ENCODE measurements around the gene IL1RL2.

Gene IL1RL2

DNA sequence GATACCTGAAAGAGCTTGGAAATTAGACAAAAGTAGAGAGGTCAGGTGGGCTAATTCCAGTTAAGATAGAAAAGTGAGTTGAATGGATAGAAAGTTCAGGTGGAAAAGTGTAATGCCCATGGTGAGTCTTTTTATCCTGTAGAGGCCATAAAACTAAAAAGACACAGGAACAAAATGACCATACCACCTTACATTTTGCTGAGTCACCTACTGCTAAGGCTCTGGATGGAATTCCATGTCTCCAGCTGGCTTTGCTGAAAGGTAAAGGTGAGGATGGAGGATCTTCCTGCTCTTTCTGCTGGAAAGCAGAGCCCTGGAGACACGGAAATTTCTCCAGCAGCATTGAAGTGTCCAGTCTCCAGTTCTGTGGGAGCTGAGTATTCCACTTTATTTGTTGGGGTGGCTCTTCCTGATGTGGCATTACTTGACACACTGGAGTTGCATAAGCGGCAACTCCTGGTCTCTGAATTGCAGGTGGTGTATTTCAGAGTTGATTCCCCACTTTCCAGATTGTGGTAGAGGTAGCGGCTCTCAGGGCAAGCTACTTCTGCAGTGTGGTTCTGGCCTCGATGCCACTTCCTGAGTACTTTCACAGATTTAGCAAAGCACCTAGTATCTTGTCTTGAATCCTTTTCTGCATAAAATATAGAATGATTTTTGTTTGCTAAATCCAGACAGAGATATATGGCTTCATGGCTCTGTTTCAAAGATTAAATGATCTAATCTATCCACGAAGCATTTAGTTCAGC, 10.7 kb downstream of the IL1RL2 start:
- no peak for DNase-seq

DNA sequence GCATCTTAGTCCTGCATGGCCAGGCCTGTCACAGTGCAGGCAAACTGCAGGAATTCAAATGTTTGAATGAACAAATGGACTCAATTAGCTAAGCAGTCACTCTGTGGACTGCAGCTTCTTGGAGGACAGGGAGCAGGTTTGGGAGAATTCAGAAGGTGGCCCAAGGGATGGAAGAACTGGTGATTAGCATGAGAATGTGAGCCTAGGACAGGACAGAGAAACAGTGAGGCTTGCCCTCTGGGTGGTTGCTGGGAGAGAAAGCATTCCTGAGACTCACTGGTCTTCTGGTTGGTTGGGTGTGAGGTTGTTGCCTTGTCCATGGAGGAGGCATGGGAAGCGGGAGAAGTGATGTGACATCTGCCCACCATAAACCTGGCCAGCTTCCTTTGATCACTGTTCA, 13.7 kb downstream of the IL1RL2 start:
- DNase-seq, result no peak

DNA sequence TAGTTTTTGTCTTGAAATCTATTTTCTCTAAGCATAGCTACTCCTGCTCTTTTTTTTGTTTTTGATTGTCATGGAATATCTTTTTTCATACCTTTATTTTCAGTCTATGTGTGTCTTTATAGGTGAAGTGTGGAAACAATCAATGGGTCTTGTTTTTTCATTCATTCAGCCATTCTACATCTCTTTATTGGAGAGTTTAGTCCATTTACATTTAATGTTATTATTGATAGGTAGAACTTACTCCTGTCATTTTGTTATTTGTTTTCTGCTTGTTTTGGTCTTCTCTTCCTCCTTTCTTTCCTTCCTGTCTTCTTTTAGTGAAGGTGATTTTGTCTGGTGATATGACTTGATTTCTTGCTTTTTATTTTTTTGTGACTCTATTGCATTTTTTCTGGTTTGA, 17.8 kb downstream of the IL1RL2 start:
- DNase-seq, result no peak

DNA sequence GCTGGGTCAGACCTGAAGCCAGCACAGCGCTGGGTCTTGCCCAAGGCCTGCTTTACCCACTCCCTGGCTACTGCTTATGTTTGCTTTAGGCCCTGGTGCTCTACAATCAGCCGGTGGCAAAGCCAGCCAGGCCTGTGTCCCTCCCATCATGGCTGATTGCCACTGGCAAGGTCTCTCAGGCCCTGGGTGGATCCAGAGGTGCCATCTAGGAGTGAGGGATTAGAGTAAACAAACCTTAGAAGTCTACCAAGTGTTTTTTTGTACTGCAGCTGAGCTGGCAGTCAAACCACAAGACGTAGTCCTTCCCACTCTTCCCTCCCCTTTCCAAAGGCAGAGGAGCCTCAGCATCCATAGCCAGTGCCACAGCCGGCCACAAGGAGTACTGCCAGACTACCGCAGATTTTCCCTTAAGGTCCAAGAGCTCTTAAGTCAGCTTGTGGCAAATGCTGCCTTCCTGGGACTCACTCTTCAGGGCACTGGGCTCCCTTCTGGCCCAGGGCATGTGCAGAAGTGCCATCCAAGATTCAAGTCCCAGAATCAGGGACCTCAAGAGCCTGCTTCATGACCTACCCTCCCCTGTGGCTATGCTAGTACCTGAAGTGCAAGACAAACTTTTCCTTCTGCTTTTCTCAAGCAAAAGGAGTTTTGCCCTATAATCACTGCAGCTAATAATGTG, 20.0 kb downstream of the IL1RL2 start:
- DNase-seq, result no peak

DNA sequence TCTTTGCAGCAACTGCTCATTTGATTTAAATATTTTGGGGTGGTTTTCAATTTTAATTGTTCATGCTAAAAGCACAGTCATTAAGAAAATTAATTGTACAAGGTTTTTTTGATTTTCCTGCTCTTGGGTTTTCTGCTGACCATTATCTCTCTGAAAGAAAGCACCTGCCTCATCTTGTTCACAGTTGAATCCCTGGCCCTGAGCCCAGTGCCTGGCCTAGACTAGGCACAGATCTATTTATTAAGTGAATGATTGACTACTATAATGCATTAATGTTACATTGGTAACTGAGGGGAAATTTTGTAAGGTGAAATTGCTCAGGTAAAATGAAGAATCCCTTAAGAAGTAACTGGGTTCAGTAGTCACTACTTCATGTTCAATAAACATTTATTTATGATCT, 22.0 kb downstream of the IL1RL2 start:
- DNase-seq, result no peak

DNA sequence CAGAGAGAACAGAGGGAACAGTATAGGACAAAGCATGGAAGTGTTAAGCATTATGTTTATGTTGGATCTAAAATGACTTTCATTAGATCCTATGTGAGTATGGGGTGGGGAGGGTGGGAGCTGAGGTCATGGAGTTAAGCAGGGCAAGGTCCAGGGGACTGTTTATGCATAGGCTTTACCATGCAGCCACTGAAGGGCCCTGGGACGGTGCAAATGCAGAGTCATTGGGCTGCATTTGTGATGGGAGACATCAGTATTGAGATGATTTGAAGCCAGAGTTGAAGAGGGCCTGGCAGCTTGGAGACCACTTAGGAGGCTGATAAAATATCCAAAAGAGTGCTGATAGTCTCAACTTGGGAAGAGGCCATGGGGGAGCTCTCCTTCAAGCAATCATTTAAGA, 22.7 kb downstream of the IL1RL2 start:
- DNase-seq, result no peak

DNA sequence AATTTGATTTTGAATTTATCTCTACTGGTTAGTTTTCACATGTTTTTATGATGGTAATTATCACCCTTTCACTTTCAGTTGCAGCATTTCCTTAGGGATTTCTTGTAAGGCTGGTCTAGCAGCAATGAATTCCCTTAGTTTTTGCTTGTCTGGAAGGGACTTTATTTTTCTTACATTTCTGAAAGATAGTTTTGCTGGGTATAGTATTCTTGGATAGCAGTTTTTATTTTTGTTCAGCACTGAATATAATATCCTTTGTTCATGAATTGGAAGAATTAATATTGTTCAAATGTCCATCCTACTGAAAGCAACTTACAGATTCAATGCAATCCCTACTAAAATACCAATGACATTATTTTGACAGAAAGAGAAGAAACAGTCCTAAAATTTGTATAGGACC, 30.2 kb downstream of the IL1RL2 start:
- DNase-seq, result no peak

DNA sequence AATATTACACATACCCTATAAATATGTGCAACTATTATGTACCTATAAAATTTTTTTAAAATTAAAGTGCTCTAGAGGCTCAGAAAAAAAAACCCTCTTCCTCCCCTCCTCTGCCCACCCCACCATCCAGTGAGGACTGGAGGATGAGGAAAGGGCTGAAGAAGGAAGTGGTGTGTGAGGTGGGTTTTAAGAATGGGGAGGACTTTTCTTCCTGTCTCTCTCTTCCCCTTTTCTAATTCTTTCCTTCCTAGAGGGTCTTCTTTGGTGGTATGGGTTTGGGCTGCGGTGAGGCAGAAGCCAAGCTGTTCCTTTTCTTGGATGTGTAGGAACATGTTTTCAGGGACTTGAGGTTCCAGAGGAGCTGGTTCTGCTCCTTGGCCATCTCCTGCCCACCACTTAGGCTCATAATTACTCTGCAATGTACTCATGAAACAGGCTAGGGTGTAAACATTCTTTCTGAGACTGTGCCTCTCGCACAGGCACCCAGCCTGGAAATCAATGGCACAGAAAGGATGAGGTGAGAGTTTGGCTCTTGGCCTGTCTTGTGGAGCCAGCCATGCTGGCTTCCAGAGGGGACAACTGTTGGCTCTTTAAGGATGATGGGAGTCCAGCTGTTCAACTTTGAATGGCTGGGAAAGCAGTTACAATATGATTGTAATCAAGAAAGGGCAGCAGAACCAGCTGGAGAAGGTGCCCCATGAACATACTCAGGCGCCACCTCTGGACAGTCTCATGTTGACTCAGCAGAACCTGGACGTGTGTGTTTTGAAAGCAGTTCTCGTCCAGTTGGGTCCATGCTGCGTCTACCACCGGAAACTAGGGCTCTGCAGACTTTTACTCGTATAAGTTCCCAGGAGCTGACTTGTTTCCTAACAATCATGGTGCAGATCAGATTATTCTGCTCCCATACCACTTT, 38.3 kb downstream of the IL1RL2 start:
- DNase-seq, result no peak

DNA sequence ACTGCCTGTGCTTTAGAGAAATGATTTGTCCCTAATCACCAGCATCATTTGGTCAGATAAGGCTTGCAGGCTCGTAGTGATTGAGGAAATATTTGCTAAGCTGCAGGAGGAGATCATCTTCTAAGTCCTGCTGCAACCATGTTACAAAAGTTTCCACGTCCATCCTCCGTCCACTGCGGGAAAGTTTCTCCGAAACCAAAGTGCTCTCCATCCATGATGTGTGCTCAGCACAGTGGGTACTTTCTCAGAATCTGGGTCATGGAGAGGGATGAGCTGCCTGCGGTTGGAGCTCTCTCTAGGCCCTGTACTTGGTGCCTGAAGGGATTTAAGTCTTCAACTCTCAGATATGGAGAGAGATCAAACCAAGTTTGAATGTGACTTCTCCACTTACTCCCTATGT, 39.3 kb downstream of the IL1RL2 start:
- no peak for DNase-seq

DNA sequence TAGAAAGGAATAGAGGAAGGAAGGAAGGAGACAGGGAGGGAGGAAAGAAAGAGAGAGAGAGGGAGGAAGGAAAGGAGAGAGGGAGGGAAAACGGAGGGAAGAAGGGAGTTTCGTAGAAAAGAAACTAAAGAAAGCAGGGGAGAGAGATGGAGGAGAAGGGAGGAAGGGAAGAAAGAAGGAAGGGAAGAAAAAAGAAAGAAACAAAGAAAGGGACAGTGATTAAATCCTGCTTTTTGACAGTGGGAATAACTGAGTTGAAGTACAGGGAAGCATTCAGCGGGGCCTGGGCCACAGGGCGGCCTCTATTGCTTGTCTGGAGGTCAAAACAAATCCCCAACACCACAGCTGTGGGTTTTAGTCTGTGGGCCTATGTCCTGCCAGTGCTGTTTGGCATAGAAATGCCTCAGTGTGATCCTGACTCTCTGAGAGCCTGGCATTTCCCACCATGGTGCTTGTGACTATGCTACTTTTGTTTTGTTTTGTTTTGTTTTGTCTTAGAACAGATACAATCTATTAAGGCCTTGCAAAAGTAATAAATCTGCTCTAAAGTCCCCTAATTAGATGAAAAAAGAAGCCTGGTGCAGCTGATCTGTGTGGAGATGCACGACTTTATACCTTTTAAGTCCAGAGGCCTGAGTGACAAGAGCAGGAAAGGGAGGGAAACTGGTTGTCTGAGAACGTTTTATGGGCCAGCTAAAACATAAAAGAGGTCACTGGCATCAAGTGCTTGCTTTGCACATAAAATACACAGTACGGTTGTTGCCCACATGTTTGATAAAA, 40.0 kb downstream of the IL1RL2 start:
- DNase-seq, result no peak

DNA sequence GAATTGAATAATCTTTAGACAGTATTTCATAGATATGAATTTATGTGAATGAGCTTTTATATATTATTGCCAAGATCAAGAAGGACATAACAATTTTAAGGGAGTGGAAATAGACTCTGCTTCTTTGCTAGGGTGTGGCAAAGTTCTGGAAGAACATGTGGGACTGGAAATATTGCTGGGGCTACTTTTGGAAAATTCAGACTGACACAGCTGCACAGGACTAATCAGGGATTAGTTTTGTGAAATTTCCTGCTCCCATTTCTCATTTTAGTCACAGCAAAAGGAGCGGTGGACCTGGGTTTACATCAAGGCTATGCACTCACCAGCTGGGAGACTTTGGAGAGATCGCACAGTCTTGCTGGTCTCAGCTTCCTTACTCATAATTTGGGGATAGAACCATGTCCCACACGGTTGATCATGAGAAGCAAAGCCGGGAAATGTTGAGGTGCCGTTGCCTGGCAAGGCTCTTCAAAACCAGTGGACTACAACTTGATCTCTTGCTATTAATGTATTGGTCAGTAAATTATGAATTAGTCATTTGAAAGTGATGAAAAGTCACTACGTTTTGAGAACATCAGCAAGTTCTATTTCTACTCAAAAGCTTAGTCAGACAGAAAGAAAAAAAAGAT, 42.4 kb downstream of the IL1RL2 start:
- DNase-seq, result no peak

DNA sequence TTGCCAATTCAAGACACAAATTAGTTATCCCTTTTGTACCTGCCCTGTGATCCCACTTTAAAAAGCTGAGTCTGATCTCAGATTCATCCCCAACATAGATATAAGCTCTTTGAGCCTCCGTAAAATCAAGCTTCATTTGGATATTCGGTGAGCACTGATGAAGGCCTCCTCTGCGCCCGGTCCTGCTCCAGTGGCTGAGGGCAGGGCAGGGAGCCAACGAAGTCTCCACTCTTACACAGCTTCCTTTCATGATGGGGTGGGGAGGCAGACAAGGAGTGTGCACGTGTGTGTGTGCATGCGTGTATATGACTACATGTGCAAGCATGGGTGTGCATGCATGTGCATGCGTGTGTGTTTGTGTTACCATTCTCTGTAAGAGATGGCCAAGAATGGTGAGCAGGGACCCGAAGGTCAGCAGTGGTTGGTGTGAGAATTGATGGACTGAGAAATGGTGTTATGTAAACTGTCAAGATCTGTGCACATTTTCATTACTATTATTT, 43.6 kb downstream of the IL1RL2 start:
- DNase-seq, result no peak

DNA sequence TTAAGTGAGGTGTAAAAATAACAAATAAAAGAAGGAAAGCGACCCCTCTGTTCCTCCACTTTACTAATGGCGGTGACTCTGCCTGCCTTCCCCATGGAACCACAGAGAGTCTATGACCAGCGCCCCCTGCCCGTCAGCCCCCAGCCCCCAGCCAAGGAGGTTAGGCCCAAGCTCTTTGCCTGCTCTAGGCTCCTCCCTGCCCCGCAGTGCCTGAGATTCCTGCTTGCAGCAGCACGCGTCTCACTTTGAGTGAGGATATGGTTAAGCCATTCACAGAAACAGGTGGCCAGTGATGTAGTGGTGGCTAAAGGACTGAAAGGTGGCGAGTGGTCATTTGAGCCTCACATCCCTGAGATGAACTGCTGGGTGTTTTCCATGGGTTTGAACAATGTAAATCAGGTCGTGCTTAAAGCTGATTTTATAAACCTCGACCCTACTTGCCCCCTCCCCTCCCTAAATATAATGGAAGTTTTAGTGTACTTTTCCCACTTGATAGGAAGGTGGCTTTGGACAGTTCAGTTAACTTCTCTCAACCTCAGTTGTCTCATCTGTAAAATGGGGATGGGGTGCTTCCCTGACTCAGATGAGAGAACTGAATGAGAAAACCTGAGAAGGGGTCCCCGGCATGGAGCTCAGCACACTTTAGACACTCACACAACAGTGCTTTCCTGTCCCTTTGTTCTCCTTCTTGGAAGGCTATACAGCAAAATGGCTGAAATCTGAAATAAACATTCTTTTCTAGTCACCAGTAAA, 46.5 kb downstream of the IL1RL2 start:
- DNase-seq, result no peak

DNA sequence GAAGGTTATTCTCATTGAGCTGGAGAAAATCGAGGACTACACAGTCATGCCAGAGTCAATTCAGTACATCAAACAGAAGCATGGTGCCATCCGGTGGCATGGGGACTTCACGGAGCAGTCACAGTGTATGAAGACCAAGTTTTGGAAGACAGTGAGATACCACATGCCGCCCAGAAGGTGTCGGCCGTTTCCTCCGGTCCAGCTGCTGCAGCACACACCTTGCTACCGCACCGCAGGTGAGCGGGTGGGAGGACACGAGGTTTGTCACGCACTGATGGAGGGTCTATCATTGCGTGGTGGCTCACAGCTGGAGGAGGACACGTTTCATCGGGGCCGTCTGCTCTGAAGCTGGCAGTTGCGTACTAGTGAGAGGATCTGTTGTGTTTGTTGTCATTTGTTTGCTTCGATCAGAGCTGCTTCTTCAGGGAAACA, 48.2 kb downstream of the IL1RL2 start:
- DNase-seq, result peak; percentile 27

DNA sequence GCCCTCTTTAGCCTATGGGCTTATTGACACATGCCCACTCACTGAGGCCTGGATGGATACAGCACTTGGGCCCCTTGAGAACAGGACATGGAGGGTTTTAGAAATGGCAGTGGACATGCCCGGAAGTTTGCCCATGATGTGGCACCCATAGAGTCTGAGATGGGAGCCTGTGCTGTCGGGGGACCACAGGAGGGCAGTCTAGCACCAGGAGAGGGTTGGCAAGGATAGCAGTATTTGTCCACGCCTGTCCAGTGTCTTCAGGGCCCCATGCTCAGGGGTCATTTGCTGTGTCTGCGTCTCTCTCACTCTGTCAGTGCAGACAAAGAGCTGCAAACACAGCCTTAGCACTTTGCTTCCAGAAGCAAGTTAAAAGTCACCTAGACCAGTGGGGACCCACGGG, 48.7 kb downstream of the IL1RL2 start:
- DNase-seq, result peak; percentile 31

DNA sequence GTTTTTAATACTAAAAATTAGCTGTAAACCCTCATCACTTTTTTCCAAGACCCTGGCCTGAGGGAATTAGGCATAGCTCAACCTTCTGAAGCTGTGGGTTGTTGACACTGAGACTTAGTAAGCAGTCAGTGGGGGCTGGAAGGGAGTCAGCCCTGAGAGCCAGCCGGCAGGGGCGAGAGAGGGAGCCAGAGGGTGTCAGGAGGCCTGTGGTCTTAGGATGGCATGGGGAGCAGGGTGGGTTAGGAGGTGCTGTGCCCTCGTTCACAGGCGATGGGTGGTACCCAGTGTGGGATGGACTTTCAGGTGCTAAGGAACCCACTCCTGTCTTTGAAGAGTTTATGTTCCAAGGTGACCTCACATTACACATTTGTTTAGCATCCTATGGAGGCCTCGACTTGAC, 49.3 kb downstream of the IL1RL2 start:
- DNase-seq, result no peak

DNA sequence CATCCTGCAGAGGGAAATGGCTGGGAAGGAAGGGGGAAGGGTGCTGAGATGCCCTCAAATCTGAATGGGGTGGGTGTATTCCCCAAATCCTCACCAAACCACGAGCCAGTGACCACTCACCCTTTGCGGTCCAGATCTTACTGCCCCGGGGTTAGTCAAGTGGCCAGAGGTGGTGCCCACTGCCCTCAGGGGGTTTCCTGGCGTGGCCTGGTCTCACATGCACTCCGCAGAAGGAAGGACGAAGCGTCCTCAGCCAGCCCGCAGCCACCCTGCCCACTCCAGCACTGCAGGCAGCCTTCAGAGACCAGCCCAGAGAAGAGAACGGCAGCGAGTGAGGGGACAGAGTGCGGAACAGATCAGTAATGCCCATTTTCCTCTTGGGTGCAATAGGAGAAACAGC, 50.4 kb downstream of the IL1RL2 start:
- DNase-seq, result no peak

DNA sequence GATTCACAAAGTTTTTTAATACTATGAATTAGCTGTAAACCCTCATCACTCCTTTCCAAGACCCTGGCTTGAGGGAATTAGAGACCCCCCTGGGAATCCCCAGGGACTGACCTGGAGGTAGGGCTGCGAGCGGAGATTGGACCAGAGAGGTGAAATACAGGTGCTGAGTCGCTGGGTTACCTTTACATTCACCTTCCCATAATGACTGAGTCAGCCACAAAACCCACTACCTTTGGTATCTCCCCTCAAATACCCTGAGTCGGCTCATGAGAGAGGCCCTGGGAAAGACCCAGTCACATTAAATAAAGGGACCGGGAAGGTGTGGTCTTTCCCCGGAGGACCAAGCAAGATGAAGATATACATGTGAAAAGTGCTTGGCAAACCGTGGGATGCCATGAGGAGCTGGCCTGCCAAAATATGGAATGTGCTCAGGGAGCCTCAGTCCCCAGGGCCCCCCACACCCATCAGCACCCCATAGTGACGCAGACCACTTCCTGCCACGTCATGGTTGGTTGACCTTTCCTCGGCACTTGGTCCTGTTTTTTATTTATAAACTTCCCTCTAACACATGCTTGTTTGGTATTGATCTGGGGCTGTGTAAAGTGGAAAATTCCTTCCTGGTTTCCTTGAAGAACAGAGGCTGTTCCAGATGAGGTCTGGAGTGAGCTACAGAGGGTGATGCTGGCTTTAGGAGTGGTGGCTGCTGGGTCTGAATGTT, 51.4 kb downstream of the IL1RL2 start:
- no peak for DNase-seq

DNA sequence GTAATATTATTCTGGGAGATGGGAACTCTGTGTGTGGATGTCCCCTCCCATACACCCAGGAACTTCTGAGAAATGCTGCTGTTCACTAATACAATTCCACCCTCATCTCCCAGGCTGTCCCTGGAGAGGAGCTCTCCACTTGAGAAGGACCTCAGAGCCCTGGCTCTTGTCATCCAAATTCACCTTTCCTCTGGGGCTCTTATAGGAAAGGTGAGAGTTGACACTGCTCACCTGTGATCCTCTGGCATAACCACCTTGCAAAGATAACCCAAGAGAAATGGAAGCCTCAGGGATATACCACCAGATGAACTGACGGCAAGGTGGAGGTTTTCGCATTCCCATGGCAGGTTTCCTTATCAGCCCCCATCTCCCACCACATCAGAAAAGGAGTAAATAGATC, 52.0 kb downstream of the IL1RL2 start:
- DNase-seq, result no peak

DNA sequence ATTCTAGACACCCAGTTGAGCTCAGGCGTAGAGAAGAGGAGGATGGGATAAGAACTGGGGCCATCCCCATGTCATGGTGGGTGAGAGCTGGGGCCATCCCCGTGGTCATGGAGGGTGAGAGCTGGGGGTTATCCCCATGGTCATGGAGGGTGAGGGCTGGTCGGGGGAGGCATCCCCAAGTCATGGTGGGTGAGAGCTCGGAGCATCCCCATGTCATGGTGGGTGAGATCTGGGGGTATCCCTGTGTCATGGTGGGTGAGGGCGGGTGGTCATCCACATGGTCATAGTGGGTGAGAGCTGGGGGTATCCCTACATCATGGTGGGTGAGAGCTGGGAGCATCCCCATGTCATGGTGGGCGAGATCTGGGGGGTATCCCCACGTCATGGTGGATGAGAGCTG, 52.5 kb downstream of the IL1RL2 start:
- no peak for DNase-seq
